Panc1 (cell line): ENCODE measurements around the gene APOL6. TPM values are rescaled to one million over a fixed set of nuclear protein-coding genes. Genes with fewer than 3 reads are reported as not detected.
A peak's percentile ranks its signal among the peaks of the same experiment; 100 is the strongest.

Experiments used
- ATAC-seq: fragments of 200-7000 bp; cut with Tn5 transposase; 2 replicates; pipeline ENCODE4 v1.9.1; 2020; ENCODE audit warnings: mild to moderate bottlenecking, moderate library complexity
- BruUV-seq: library from RNA; stranded (reverse); fragments of 400-500 nt; replicated peaks from 2 replicates; lab custom pipeline; 2021; lab: Mats Ljungman, UMichigan
- CTCF ChIA-PET: fragments of 300-600 bp; sonication (Branson Sonifier 250); formaldehyde crosslinking; loops from one replicate; lab custom pipeline; 2022; ENCODE audit warnings: antibody characterized with exemption; lab: Charles Lee
- POLR2A ChIA-PET: fragments of 300-600 bp; sonication (Branson Sonifier 250); formaldehyde crosslinking; loops from one replicate; lab custom pipeline; 2022; ENCODE audit warnings: antibody characterized with exemption; lab: Charles Lee
- DNase-seq: peaks from one replicate; pipeline ENCODE4 v3.0.0-alpha.2; 2010; ENCODE audit warnings: low read depth, low spot score
- H3K27ac ChIP-seq: 2 replicates; pipeline ENCODE4 v1.5.1; 2011; ENCODE audit warnings: mild to moderate bottlenecking, low read length, inconsistent platforms
- H3K27me3 ChIP-seq: fragments of 200-500 bp; sonication (Bioruptor generic); 2 replicates; pipeline ENCODE4 v1.6.0; 2014; ENCODE audit warnings: low read length, inconsistent platforms; ENCODE audit not compliant: control insufficient read depth, insufficient read depth
- H3K36me3 ChIP-seq: fragments of 200-500 bp; sonication (Bioruptor generic); 2 replicates; pipeline ENCODE4 v1.5.1; 2014; ENCODE audit warnings: inconsistent platforms, mild to moderate bottlenecking, low read length, moderate library complexity; ENCODE audit not compliant: control insufficient read depth, insufficient read depth
- H3K4me1 ChIP-seq: 2 replicates; pipeline ENCODE4 v1.5.1; 2011; ENCODE audit warnings: inconsistent platforms, mild to moderate bottlenecking, low read length, moderate library complexity; ENCODE audit not compliant: control insufficient read depth, insufficient read depth
- H3K4me3 ChIP-seq, 2 experiments: 2 replicates each; pipeline ENCODE4 v1.5.1; 2011 to 2012; ENCODE audit warnings: low read depth in 2 of 2, low read length in 2 of 2, mild to moderate bottlenecking in 2 of 2, inconsistent platforms in 1 of 2, moderate library complexity in 1 of 2
- H3K9me3 ChIP-seq: fragments of 200-500 bp; sonication (Bioruptor generic); 2 replicates; pipeline ENCODE4 v1.5.1; 2014; ENCODE audit warnings: low read depth, mild to moderate bottlenecking, inconsistent platforms, low read length, moderate library complexity; ENCODE audit not compliant: control insufficient read depth, insufficient read depth
- CTCF ChIP-seq: fragments of 450-650 bp; IDR thresholded peaks from 2 replicates; pipeline ENCODE4 v1.5.1; 2017; ENCODE audit warnings: mild to moderate bottlenecking
- POLR2AphosphoS5 ChIP-seq: IDR thresholded peaks from 2 replicates; pipeline ENCODE4 v1.6.1; 2012; ENCODE audit warnings: mild to moderate bottlenecking, low read depth, low read length, moderate library complexity
- REST ChIP-seq, 2 experiments: IDR thresholded peaks; 2 replicates each; pipeline ENCODE4 v1.6.1; 2011 to 2012; ENCODE audit warnings: low read depth in 2 of 2, control low read depth in 1 of 2, low read length in 1 of 2, mild to moderate bottlenecking in 1 of 2, moderate library complexity in 1 of 2; ENCODE audit not compliant: insufficient read depth in 1 of 2
- SIN3A ChIP-seq: IDR thresholded peaks from 2 replicates; pipeline ENCODE4 v1.6.1; 2012; ENCODE audit warnings: low read depth, mild to moderate bottlenecking, low read length, moderate library complexity, borderline replicate concordance; ENCODE audit not compliant: insufficient read depth
- TCF7L2 ChIP-seq: IDR thresholded peaks from 2 replicates; pipeline ENCODE4 v1.6.1; 2011; ENCODE audit warnings: mild to moderate bottlenecking, low read depth, low read length, inconsistent platforms
- in situ Hi-C: cut with HindIII; loops from 2 replicates; pipeline ENCODE4 v1.10.0; 2016; ENCODE audit warnings: low sequenced_read_pairs, low pct_unique_long_range_greater_than_20kb
- intact Hi-C: fragments of 100-400 bp; cut with micrococcal nuclease; formaldehyde crosslinking; loops from one replicate; pipeline ENCODE4 v1.10.0; 2022; ENCODE audit not compliant: unreplicated experiment
- total RNA-seq: library from RNA; stranded (reverse); gene quantifications from one replicate; pipeline ENCODE4 v1.2.1, GENCODE V29; 2021; ENCODE audit not compliant: unreplicated experiment

Gene APOL6
- total RNA-seq, 1 experiment from 2014 or later, result 16.4 TPM

GRCh38 chr22:35609261-35609660, 39.0 kb upstream of the APOL6 start:
- Histone ChIP-seq H3K27ac (peak overlapping the region; percentile 96), H3K9me3 (no peaks in the 10 kb centered on the region), H3K4me1 (peaks cover 37% of the 10 kb centered on the region), H3K4me3 (no peak overlapping the region), H3K36me3 (no peaks in the 10 kb centered on the region), H3K27me3 (no peaks in the 10 kb centered on the region)
- ChIA-PET POLR2A (no interaction called here), CTCF (interaction anchor here (0.6 kb wide), 1 partner anchor 410 kb away, joined by 3 read pairs; no protein-coding TSS in a partner anchor)
- ATAC-seq, result no peak
- in situ Hi-C loops, result no loop called here
- no peak for DNase-seq
- no peak for TF ChIP-seq CTCF
- no peak for TF ChIP-seq TCF7L2
- TF ChIP-seq POLR2AphosphoS5, result no peak
- TF ChIP-seq SIN3A, result no peak
- intact Hi-C loops, result no loop called here
- BruUV-seq, result no TSS peak

- CTCF ChIA-PET, result interaction anchor here (0.5 kb wide), 1 partner anchor 17 kb away, joined by 5 read pairs; no protein-coding TSS in a partner anchor
- H3K9me3 ChIP-seq, result no peaks in the 10 kb centered on the region
- peak overlapping the region; percentile 96 for H3K27ac ChIP-seq
- H3K4me3 ChIP-seq, result no peak overlapping the region
- intact Hi-C loops, result no loop called here
- no peak for DNase-seq
- no peaks in the 10 kb centered on the region for H3K36me3 ChIP-seq
- in situ Hi-C loops, result no loop called here
- no peak for ATAC-seq
- no peak for TF ChIP-seq SIN3A
- TF ChIP-seq CTCF, result no peak
- TF ChIP-seq POLR2AphosphoS5, result no peak
- no peak for TF ChIP-seq TCF7L2
- TF ChIP-seq REST (IDR thresholded peaks at IDR 0.05; ENCODE audit: insufficient read depth in 1 of 2, low read depth in 2 of 2, low read length in 1 of 2), result no peak
- no peaks in the 10 kb centered on the region for H3K27me3 ChIP-seq
- no TSS peak for BruUV-seq
- peaks cover 33% of the 10 kb centered on the region for H3K4me1 ChIP-seq
- POLR2A ChIA-PET, result no interaction called here
Observed at GRCh38 chr22:35609761-35610160, 38.5 kb upstream of the APOL6 start.
